SK-N-SH (cell line): Measurements from ENCODE around the gene DOK1. TPM values are rescaled to one million over a fixed set of nuclear protein-coding genes. Genes with fewer than 3 reads are reported as not detected.
A peak's percentile ranks its signal among the peaks of the same experiment; 100 is the strongest.

Experiments used
- CTCF ChIA-PET: fragments of 300-600, 350-600 bp; formaldehyde crosslinking; extraction: SDS; loops from one replicate; lab custom pipeline; 2021; lab: Yijun Ruan, JAX
- POLR2A ChIA-PET: fragments of 350-600 bp; sonication (Branson Sonifier 250); formaldehyde crosslinking; extraction: SDS; loops from one replicate; lab custom pipeline; 2020; ENCODE audit warnings: antibody characterized with exemption, inconsistent platforms; lab: Yijun Ruan, JAX
- DNase-seq: peaks from one replicate; pipeline ENCODE4 v3.0.0; 2012
- H2AFZ ChIP-seq: fragments of 200-600 bp; sonication (generic); 2 replicates; pipeline ENCODE4 v1.8.1; 2016; ENCODE audit warnings: antibody characterized with exemption, mild to moderate bottlenecking, low read depth
- H3F3A ChIP-seq: fragments of 200-600 bp; sonication (generic); replicated peaks from 2 replicates; pipeline ENCODE3; 2016; ENCODE audit warnings: antibody characterized with exemption, mild to moderate bottlenecking; ENCODE audit not compliant: insufficient read depth
- H3K27ac ChIP-seq, 2 experiments: fragments of 200-500 bp in 1 of 2; fragments of 200-600 bp in 1 of 2; sonication (Bioruptor generic) in 1 of 2; sonication (generic), shearing (Covaris generic) in 1 of 2; 2 replicates each; pipeline versions ENCODE4 v1.5.1 to v1.6.1; 2014 to 2016; ENCODE audit warnings: low read depth in 2 of 2, inconsistent platforms in 1 of 2, low read length in 1 of 2, mild to moderate bottlenecking in 1 of 2, mixed read lengths in 1 of 2
- H3K27me3 ChIP-seq: fragments of 200-600 bp; sonication (generic), shearing (Covaris generic); 2 replicates; pipeline ENCODE4 v1.6.1; 2016; ENCODE audit warnings: mixed run types; ENCODE audit not compliant: insufficient read depth
- H3K36me3 ChIP-seq, 2 experiments: fragments of 200-500 bp in 1 of 2; fragments of 200-600 bp in 1 of 2; sonication (Bioruptor generic) in 1 of 2; sonication (generic) in 1 of 2; replicated peaks in 1 of 2; 2 replicates each; pipeline versions ENCODE3 to v1.5.1; 2014 to 2016; ENCODE audit warnings: low read length in 1 of 2, mild to moderate bottlenecking in 1 of 2; ENCODE audit not compliant: insufficient read depth in 2 of 2, control insufficient read depth in 1 of 2
- H3K4me1 ChIP-seq, 2 experiments: fragments of 200-500 bp in 1 of 2; fragments of 200-600 bp in 1 of 2; sonication (Bioruptor generic) in 1 of 2; sonication (generic), shearing (Covaris generic) in 1 of 2; 2 replicates each; pipeline versions ENCODE4 v1.5.1 to v1.6.1; 2014 to 2016; ENCODE audit warnings: low read depth in 1 of 2, low read length in 1 of 2, mixed run types in 1 of 2; ENCODE audit not compliant: insufficient read depth in 2 of 2, control insufficient read depth in 1 of 2
- H3K4me2 ChIP-seq: fragments of 200-600 bp; sonication (generic), shearing (Covaris generic); 2 replicates; pipeline ENCODE4 v1.6.1; 2017; ENCODE audit warnings: mixed run types
- H3K4me3 ChIP-seq, 2 experiments: fragments of 200-500 bp in 1 of 2; fragments of 200-600 bp in 1 of 2; sonication (Bioruptor generic) in 1 of 2; sonication (generic), shearing (Covaris generic) in 1 of 2; 2 replicates each; pipeline versions ENCODE4 v1.5.1 to v1.8.1; 2014 to 2016; ENCODE audit warnings: low read depth in 2 of 2, inconsistent platforms in 1 of 2, low read length in 1 of 2, mild to moderate bottlenecking in 1 of 2, mixed read lengths in 1 of 2, moderate library complexity in 1 of 2
- H3K79me2 ChIP-seq: fragments of 200-600 bp; sonication (generic); 2 replicates; pipeline ENCODE4 v1.8.1; 2017; ENCODE audit warnings: mild to moderate bottlenecking; ENCODE audit not compliant: insufficient read depth
- H3K9ac ChIP-seq: fragments of 200-600 bp; sonication (generic); 2 replicates; pipeline ENCODE4 v1.6.1; 2017; ENCODE audit warnings: mixed run types
- H3K9me2 ChIP-seq: fragments of 200-600 bp; sonication (generic); 2 replicates; pipeline ENCODE4 v1.6.1; 2017; ENCODE audit warnings: mixed run types
- H3K9me3 ChIP-seq: fragments of 200-600 bp; sonication (generic); 2 replicates; pipeline ENCODE4 v1.6.1; 2017; ENCODE audit warnings: mixed run types, mild to moderate bottlenecking, moderate library complexity
- H4K20me1 ChIP-seq: fragments of 200-600 bp; sonication (generic); 2 replicates; pipeline ENCODE4 v1.6.1; 2017; ENCODE audit warnings: mild to moderate bottlenecking, mixed run types; ENCODE audit not compliant: insufficient read depth
- CHD2 ChIP-seq: fragments of 150-350 bp; IDR thresholded peaks from 2 replicates; pipeline ENCODE4 v1.6.1; 2018; ENCODE audit warnings: low read length; ENCODE audit not compliant: partially characterized antibody
- ELF1 ChIP-seq: IDR thresholded peaks from 2 replicates; pipeline ENCODE4 v1.4.0; 2012
- EZH2phosphoT487 ChIP-seq: fragments of 200-600 bp; sonication (generic); IDR thresholded peaks from 2 replicates; pipeline ENCODE4 v1.6.1; 2017; ENCODE audit warnings: low read depth, mixed run types, mild to moderate bottlenecking, antibody characterized with exemption, moderate library complexity, borderline replicate concordance
- FOXJ3 ChIP-seq: sonication (generic); formaldehyde crosslinking; IDR thresholded peaks from 2 replicates; pipeline ENCODE4 v1.5.1; 2020; ENCODE audit warnings: mild to moderate bottlenecking, missing genetic modification reagents
- FOXM1 ChIP-seq: IDR thresholded peaks from 2 replicates; pipeline ENCODE4 v1.4.0; 2012; ENCODE audit warnings: low read depth, mild to moderate bottlenecking
- IRF3 ChIP-seq: fragments of 150-350 bp; IDR thresholded peaks from 2 replicates; pipeline ENCODE4 v1.6.1; 2016; ENCODE audit warnings: mild to moderate bottlenecking, low read depth, low read length
- MAX ChIP-seq: IDR thresholded peaks from 2 replicates; pipeline ENCODE4 v1.4.0; 2012; ENCODE audit warnings: low read depth
- MXI1 ChIP-seq: IDR thresholded peaks from 2 replicates; pipeline ENCODE4 v1.6.1; 2012; ENCODE audit warnings: mild to moderate bottlenecking, low read depth, low read length, improper control_type of control experiment
- NFIC ChIP-seq: IDR thresholded peaks from 2 replicates; pipeline ENCODE4 v1.4.0; 2012; ENCODE audit warnings: borderline replicate concordance
- NRF1 ChIP-seq: IDR thresholded peaks from 2 replicates; pipeline ENCODE4 v1.6.1; 2012; ENCODE audit warnings: low read depth, mild to moderate bottlenecking, low read length
- POLR2AphosphoS5 ChIP-seq: IDR thresholded peaks from 2 replicates; pipeline ENCODE4 v1.6.1; 2012; ENCODE audit warnings: low read depth, low read length
- REST ChIP-seq: IDR thresholded peaks from 2 replicates; pipeline ENCODE4 v1.6.1; 2012; ENCODE audit warnings: mild to moderate bottlenecking, low read depth, low read length, moderate library complexity
- RXRA ChIP-seq: IDR thresholded peaks from 2 replicates; pipeline ENCODE4 v1.4.0; 2012; ENCODE audit warnings: low read depth, mild to moderate bottlenecking, borderline replicate concordance
- TAF1 ChIP-seq: IDR thresholded peaks from 2 replicates; pipeline ENCODE4 v1.6.1; 2012; ENCODE audit warnings: low read depth, mild to moderate bottlenecking, low read length, moderate library complexity, borderline replicate concordance
- YY1 ChIP-seq: IDR thresholded peaks from 2 replicates; pipeline ENCODE4 v1.4.0; 2012; ENCODE audit warnings: low read depth, mild to moderate bottlenecking
- WGBS: methylation state at CpG from one replicate; pipeline ENCODE4 v1.1.6; 2017; ENCODE audit warnings: low lambda C conversion rate; 5-methylcytosine and 5-hydroxymethylcytosine counted together
- polyA plus RNA-seq, 3 experiments: library from polyadenylated mRNA; depleted of rRNA; stranded (reverse); fragments of >200 nt; gene quantifications; 2 replicates each; pipeline ENCODE4 v1.2.3, GENCODE V29; 2012

The DOK1 gene
- polyA plus RNA-seq (2012; rRNA removed) = 25.3 and 28.1 TPM in 2 replicates
- polyA plus RNA-seq (2012; cell fraction: cytosol; rRNA removed) = 17.3 and 21.5 TPM in 2 replicates
- polyA plus RNA-seq (2012; cell fraction: nucleus; rRNA removed) = 34.7 and 50.7 TPM in 2 replicates

- Histone ChIP-seq H3K36me3 (peaks cover 21 to 24% of the 10 kb centered on the region in 2 experiments), H3F3A (peaks cover 20% of the 10 kb centered on the region), H3K27ac (peak within 1 kb of the TSS; percentile 92 to 95), H3K9me2 (no peaks in the 10 kb centered on the region), H3K79me2 (peaks cover 66% of the 10 kb centered on the region), H3K9me3 (no peaks in the 10 kb centered on the region), H3K27me3 (no peaks in the 10 kb centered on the region), H2AFZ (peak within 1 kb of the TSS; percentile 91), H3K4me3 (peak within 1 kb of the TSS; percentile 86 to 91), H3K4me2 (peak within 1 kb of the TSS; percentile 98), H3K9ac (peak within 1 kb of the TSS; percentile 91), H4K20me1 (no peaks in the 10 kb centered on the region), H3K4me1 (peaks cover 9 to 36% of the 10 kb centered on the region in 2 experiments; a peak in 3 of 4 replicates)
- peak; percentile 98 for DNase-seq
- WGBS = 1% methylated on average over 21 of the region's 73 CpGs
- TF ChIP-seq ELF1 (0 out of 2 replicates have a peak, but pooled peaks have one; percentile 45), POLR2AphosphoS5 (peak; percentile 40; the same call in 1 of the 2 replicates), NFIC (0 out of 2 replicates have a peak, but pooled peaks have one; percentile 9), TAF1 (0 out of 2 replicates have a peak, but pooled peaks have one; percentile 23), YY1 (peak; percentile 63; the same call in 1 of the 2 replicates), MAX (peak; percentile 54; the same call in 1 of the 2 replicates), CHD2 (peak; percentile 64), MXI1 (peak; percentile 47; the same call in 1 of the 2 replicates), NRF1 (no peak), EZH2phosphoT487 (no peak)
- ChIA-PET POLR2A (interaction anchor here (0.7 to 1.6 kb wide), 3 partner anchors 39 to 99 kb away, joined by 3 to 4 read pairs (median 3); partner anchors contain the start of genes INO80B, TLX2 and WBP1), CTCF (interaction anchor here (1.0 to 1.6 kb wide), 7 partner anchors 10 to 71 kb away, joined by 3 to 8 read pairs (median 5); partner anchors contain the start of genes CCDC142 and TTC31)
These were observed at the start of gene DOK1, which contains the start of gene LOXL3 for GRCh38 chr2:74553892-74554819. TSS of gene DOK1 (plus strand) at chr2:74554720. CDS start at chr2:74554755, 35 bp downstream. TSS of gene LOXL3 (minus strand) at chr2:74553942. CDS start at chr2:74552634, 1,308 bp downstream.

GRCh38 chr2:74505448-74506246, 48.9 kb upstream of the DOK1 start:
- no peak for DNase-seq
- Histone ChIP-seq H3K4me2 (peak overlapping the region; percentile 96), H3K9ac (peak overlapping the region; percentile 43), H3K9me3 (no peaks in the 10 kb centered on the region), H2AFZ (no peak overlapping the region), H3K9me2 (no peaks in the 10 kb centered on the region), H3K4me1 (peaks cover 19 to 37% of the 10 kb centered on the region in 2 experiments; a peak in 3 of 4 replicates), H3K4me3 (peak overlapping the region; percentile 21 to 84; a peak in 3 of 4 replicates), H3K27ac (no peak overlapping the region), H4K20me1 (no peaks in the 10 kb centered on the region), H3K36me3 (peaks cover 15 to 20% of the 10 kb centered on the region in 2 experiments), H3K79me2 (peaks cover 17% of the 10 kb centered on the region; the same call in 1 of the 2 replicates), H3F3A (peaks cover 28% of the 10 kb centered on the region), H3K27me3 (no peaks in the 10 kb centered on the region)
- 88% methylated on average over 14 of the region's 14 CpGs for WGBS
- ChIA-PET CTCF (interaction anchor here (1.3 to 7.5 kb wide), 4 partner anchors 12 to 31 kb away, joined by 3 to 80 read pairs (median 32); partner anchors contain the start of genes AUP1, CCDC142, HTRA2 and TTC31), POLR2A (interaction anchor here (0.7 to 0.9 kb wide), 2 partner anchors 16 to 17 kb away, joined by 3 read pairs; no protein-coding TSS in a partner anchor)
- no peak for TF ChIP-seq MAX
- no peak for TF ChIP-seq RXRA
- TF ChIP-seq FOXJ3 = no peak
- no peak for TF ChIP-seq REST
- TF ChIP-seq FOXM1 = no peak
- TF ChIP-seq ELF1 = no peak
- TF ChIP-seq YY1 = no peak
- no peak for TF ChIP-seq CHD2
- no peak for TF ChIP-seq POLR2AphosphoS5
- TF ChIP-seq TAF1 = no peak
- TF ChIP-seq MXI1 = no peak
- TF ChIP-seq IRF3 = no peak
